Fibroblast of lung (primary cell): ENCODE data around the gene CNTN4. TPM values are rescaled to one million over a fixed set of nuclear protein-coding genes. Genes with fewer than 3 reads are reported as not detected.

Source experiments
- DNase-seq, 2 donors: peaks; one replicate each; pipeline versions ENCODE4 v3.0.0 to v3.0.0-alpha.2; 2010; ENCODE audit warnings: low read depth in 2 of 2
- H2AFZ ChIP-seq: 2 replicates; pipeline ENCODE4 v1.5.1; 2012; ENCODE audit warnings: low read length, control low read depth, inconsistent platforms
- H3K27ac ChIP-seq: 2 replicates; pipeline ENCODE4 v1.5.1; 2011; ENCODE audit warnings: low read length, control low read depth; ENCODE audit not compliant: insufficient read depth
- H3K27me3 ChIP-seq: 2 replicates; pipeline ENCODE4 v1.5.1; 2011; ENCODE audit warnings: mild to moderate bottlenecking, low read length; ENCODE audit not compliant: control insufficient read depth, insufficient read depth
- H3K36me3 ChIP-seq: 2 replicates; pipeline ENCODE4 v1.5.1; 2011; ENCODE audit warnings: low read length; ENCODE audit not compliant: control insufficient read depth, insufficient read depth
- H3K4me1 ChIP-seq: 2 replicates; pipeline ENCODE4 v1.5.1; 2011; ENCODE audit warnings: low read length; ENCODE audit not compliant: control insufficient read depth, insufficient read depth; ENCODE audit errors: extremely low read depth
- H3K4me2 ChIP-seq: 2 replicates; pipeline ENCODE4 v1.5.1; 2011; ENCODE audit warnings: low read length, control low read depth; ENCODE audit not compliant: insufficient read depth; ENCODE audit errors: extremely low read depth
- H3K4me3 ChIP-seq, 4 experiments: fragments of 200-600 bp in 1 of 4; sonication (generic) in 1 of 4; replicated peaks in 1 of 4; 2 replicates each; pipeline ENCODE4 v1.5.1; 2011 to 2016; ENCODE audit warnings: low read length in 4 of 4, low read depth in 3 of 4, mild to moderate bottlenecking in 3 of 4, control low read depth in 2 of 4, inconsistent platforms in 1 of 4, mixed read lengths in 1 of 4; ENCODE audit not compliant: insufficient read depth in 1 of 4; ENCODE audit errors: control extremely low read depth in 1 of 4
- H3K79me2 ChIP-seq: 2 replicates; pipeline ENCODE4 v1.5.1; 2012; ENCODE audit warnings: mild to moderate bottlenecking, low read length, inconsistent platforms; ENCODE audit not compliant: control insufficient read depth, insufficient read depth
- H3K9ac ChIP-seq: 2 replicates; pipeline ENCODE4 v1.5.1; 2011; ENCODE audit warnings: mild to moderate bottlenecking, low read length, control low read depth; ENCODE audit not compliant: insufficient read depth
- H3K9me3 ChIP-seq: 2 replicates; pipeline ENCODE4 v1.5.1; 2012; ENCODE audit warnings: low read depth, low read length; ENCODE audit not compliant: control insufficient read depth, insufficient read depth
- H4K20me1 ChIP-seq: 2 replicates; pipeline ENCODE4 v1.5.1; 2011; ENCODE audit warnings: low read length; ENCODE audit not compliant: control insufficient read depth, insufficient read depth; ENCODE audit errors: extremely low read depth
- CTCF ChIP-seq, 2 donors: IDR thresholded peaks in 1 of 2; conservative IDR thresholded peaks in 1 of 2; 1 replicate in 1 of 2; 2 replicates in 1 of 2; pipeline ENCODE4 v1.5.1; 2011 to 2012; ENCODE audit warnings: low read length in 2 of 2, control low read depth in 1 of 2, inconsistent platforms in 1 of 2, low read depth in 1 of 2, mild to moderate bottlenecking in 1 of 2
- EZH2 ChIP-seq: IDR thresholded peaks from 2 replicates; pipeline ENCODE4 v1.5.1; 2012; ENCODE audit warnings: low read length, control low read depth, mild to moderate bottlenecking; ENCODE audit errors: missing control alignments
- polyA plus RNA-seq, 2 donors: library from polyadenylated mRNA; depleted of rRNA in 1 of 2; stranded (reverse) in 1 of 2; unstranded in 1 of 2; fragments of >200 nt; gene quantifications; 2 replicates each; pipeline ENCODE4 v1.2.1, GENCODE V29; 2011 to 2012; ENCODE audit warnings: missing spikeins in 1 of 2
- total RNA-seq: library from RNA; depleted of rRNA; stranded (reverse); fragments of >200 nt; gene quantifications from 2 replicates; pipeline ENCODE4 v1.2.1, GENCODE V29; 2014

The CNTN4 gene
- total and polyA plus RNA-seq, 2 donors (not counting 1 experiment from before 2014, with no cell fraction given): 0.17 to 0.69 TPM

DNA sequence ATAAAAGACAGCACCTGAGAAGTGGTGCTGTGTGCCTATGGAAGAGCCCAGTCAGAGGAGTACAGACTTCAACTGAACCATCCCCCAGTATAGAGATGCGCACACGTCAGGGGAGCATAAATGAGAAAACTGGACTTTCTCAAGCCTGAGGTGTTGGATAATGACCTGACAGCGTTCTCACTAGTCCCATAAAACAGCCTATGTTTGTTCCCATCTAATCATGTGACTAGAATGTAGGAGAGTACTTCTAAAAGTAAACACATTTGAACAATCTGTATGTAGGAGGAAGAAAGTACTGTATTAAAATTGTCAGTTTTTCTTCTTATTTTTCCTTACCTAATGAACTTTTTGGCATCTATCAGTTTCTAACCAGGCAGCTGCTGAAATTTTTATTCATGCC lies 498.9 kb downstream of the CNTN4 start:
- Histone ChIP-seq H4K20me1 (no peaks in the 10 kb centered on the region), H3K4me3 (no peak overlapping the region)
- TF ChIP-seq CTCF (conservative IDR thresholded peaks at IDR 0.05 in 1 of 2, IDR thresholded peaks at IDR 0.05 in 1 of 2; ENCODE audit: low read depth in 1 of 2, low read length in 2 of 2) (no peak), EZH2 (no peak)

GRCh38 chr3:2599471-2599870 lies 500.8 kb downstream of the CNTN4 start:
- H3K4me3 ChIP-seq: no peak overlapping the region
- no peaks in the 10 kb centered on the region for H3K4me1 ChIP-seq
- H3K79me2 ChIP-seq: no peaks in the 10 kb centered on the region
- H4K20me1 ChIP-seq: no peaks in the 10 kb centered on the region
- no peaks in the 10 kb centered on the region for H3K36me3 ChIP-seq
- H3K4me2 ChIP-seq: no peak overlapping the region
- no peaks in the 10 kb centered on the region for H3K9me3 ChIP-seq
- no peak overlapping the region for H3K27ac ChIP-seq
- TF ChIP-seq CTCF (conservative IDR thresholded peaks at IDR 0.05 in 1 of 2, IDR thresholded peaks at IDR 0.05 in 1 of 2; ENCODE audit: low read depth in 1 of 2, low read length in 2 of 2) (no peak), EZH2 (no peak)
- H3K9ac ChIP-seq: no peak overlapping the region
- DNase-seq: no peak
- no peaks in the 10 kb centered on the region for H3K27me3 ChIP-seq
- no peak overlapping the region for H2AFZ ChIP-seq

More for the DNA sequence above, 498.9 kb downstream of the CNTN4 start:
- Histone ChIP-seq H3K79me2 (no peaks in the 10 kb centered on the region), H2AFZ (no peak overlapping the region), H3K9me3 (no peaks in the 10 kb centered on the region), H3K9ac (no peak overlapping the region), H3K36me3 (no peaks in the 10 kb centered on the region), H3K27ac (no peak overlapping the region), H3K4me1 (no peaks in the 10 kb centered on the region), H3K27me3 (no peaks in the 10 kb centered on the region), H3K4me2 (no peak overlapping the region)
- no peak for DNase-seq

GRCh38 chr3:2603692-2604289 lies 505.1 kb downstream of the CNTN4 start:
- no peak overlapping the region for H3K4me2 ChIP-seq
- no peaks in the 10 kb centered on the region for H3K27me3 ChIP-seq
- DNase-seq: no peak
- no peaks in the 10 kb centered on the region for H4K20me1 ChIP-seq
- no peak overlapping the region for H3K4me3 ChIP-seq
- no peak overlapping the region for H2AFZ ChIP-seq
- no peaks in the 10 kb centered on the region for H3K79me2 ChIP-seq
- H3K27ac ChIP-seq: no peak overlapping the region
- H3K9ac ChIP-seq: no peak overlapping the region
- no peaks in the 10 kb centered on the region for H3K9me3 ChIP-seq
- H3K36me3 ChIP-seq: no peaks in the 10 kb centered on the region
- H3K4me1 ChIP-seq: no peaks in the 10 kb centered on the region
- TF ChIP-seq CTCF (conservative IDR thresholded peaks at IDR 0.05 in 1 of 2, IDR thresholded peaks at IDR 0.05 in 1 of 2; ENCODE audit: low read depth in 1 of 2, low read length in 2 of 2) (no peak), EZH2 (no peak)
